H1 (cell line): ENCODE data around the gene FBXW2.

Experiments
- EZH2 ChIP-seq: fragments of 200-600 bp; sonication (generic); IDR thresholded peaks from 2 replicates; pipeline ENCODE4 v1.7.1; 2012; ENCODE audit warnings: low read depth, mild to moderate bottlenecking, moderate library complexity, low read length, inconsistent platforms; ENCODE audit not compliant: severe bottlenecking
- GTF2F1 ChIP-seq: IDR thresholded peaks from 2 replicates; pipeline ENCODE4 v1.6.1; 2012; ENCODE audit warnings: low read depth, low read length, improper control_type of control experiment, borderline replicate concordance
- TF ChIP-seq, protein P1 (sequence below), 3 experiments: IDR thresholded peaks; 1 replicate in 2 of 3; 2 replicates in 1 of 3; pipeline versions ENCODE4 v1.5.1 to v1.6.1; 2011; ENCODE audit warnings: low read length in 3 of 3, mild to moderate bottlenecking in 3 of 3, inconsistent platforms in 2 of 3, low read depth in 1 of 3, moderate library complexity in 1 of 3; ENCODE audit not compliant: insufficient read depth in 1 of 3; ENCODE audit errors: control extremely low read depth in 1 of 3

- TF ChIP-seq EZH2 (no peak), GTF2F1 (no peak)
- TF ChIP-seq, protein P1, sequence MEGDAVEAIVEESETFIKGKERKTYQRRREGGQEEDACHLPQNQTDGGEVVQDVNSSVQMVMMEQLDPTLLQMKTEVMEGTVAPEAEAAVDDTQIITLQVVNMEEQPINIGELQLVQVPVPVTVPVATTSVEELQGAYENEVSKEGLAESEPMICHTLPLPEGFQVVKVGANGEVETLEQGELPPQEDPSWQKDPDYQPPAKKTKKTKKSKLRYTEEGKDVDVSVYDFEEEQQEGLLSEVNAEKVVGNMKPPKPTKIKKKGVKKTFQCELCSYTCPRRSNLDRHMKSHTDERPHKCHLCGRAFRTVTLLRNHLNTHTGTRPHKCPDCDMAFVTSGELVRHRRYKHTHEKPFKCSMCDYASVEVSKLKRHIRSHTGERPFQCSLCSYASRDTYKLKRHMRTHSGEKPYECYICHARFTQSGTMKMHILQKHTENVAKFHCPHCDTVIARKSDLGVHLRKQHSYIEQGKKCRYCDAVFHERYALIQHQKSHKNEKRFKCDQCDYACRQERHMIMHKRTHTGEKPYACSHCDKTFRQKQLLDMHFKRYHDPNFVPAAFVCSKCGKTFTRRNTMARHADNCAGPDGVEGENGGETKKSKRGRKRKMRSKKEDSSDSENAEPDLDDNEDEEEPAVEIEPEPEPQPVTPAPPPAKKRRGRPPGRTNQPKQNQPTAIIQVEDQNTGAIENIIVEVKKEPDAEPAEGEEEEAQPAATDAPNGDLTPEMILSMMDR (IDR thresholded peaks at IDR 0.05; ENCODE audit: control extremely low read depth in 1 of 3, insufficient read depth in 1 of 3, low read depth in 1 of 3, low read length in 3 of 3), result no peak
Measured at GRCh38 chr9:120716483-120716882, 76.7 kb downstream of the FBXW2 start.
